ENCODE data around the gene NDUFB6.
"Not testable (repeated sequence)": the region's sequence is repeated elsewhere in the genome, so short reads cannot be mapped to it uniquely, and the experiment has no call there.

Gene NDUFB6

DNA sequence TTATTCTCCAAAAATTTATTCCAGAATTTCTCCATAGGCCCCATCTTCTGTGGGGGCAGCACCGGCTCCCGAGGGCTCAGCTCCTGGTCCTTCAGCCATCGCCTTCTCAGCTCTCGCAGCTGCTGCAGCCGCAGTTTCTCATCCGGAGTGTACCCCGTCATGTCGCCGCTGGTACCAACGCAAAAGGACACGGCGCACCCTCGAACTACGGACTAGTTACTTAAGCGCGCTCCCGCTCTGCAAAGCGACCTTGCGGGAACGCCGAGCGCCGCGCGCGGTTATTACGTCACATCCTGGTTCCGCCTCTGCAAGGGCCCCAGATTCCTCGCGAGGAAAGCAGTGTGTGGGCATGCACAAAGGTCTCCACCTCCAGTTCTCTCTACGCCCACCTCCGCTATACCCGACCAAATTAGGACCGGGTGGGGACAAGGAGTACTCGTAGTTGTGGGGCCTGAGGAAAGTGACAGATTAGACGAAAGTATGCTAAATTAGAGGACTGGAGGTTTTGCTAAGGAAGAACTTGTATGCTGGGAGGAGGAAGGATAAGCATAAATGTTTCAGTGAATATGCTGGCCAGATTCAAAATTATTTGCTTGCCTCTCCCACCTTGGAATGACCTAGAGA lies at the start of gene NDUFB6:
TSS of gene NDUFB6 (minus strand) at position 260 of the 624 bp plus-strand sequence. CDS start at position 161, 99 bp downstream.
- DNase-seq: peak; percentile 96

DNA sequence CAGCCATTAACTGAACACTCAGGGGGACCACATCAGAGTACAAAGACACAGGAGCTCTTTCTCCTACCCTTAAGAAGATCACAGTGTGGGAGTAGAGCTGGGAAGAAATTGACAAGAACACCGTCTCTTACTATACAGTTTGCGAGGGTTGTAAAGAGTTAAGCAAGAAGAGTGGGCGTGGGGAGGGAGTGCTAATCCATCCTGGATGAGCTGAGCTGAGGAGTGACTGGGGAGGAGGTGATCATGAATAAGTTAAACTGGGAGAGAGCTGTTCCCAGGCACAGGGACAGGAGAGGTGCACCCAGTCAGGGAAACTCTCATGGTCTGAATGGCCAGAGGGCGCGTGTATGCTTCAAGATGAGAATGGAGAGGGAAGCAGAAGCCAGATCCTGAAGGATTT lies 45.3 kb upstream of the NDUFB6 start:
- DNase-seq: no peak

DNA sequence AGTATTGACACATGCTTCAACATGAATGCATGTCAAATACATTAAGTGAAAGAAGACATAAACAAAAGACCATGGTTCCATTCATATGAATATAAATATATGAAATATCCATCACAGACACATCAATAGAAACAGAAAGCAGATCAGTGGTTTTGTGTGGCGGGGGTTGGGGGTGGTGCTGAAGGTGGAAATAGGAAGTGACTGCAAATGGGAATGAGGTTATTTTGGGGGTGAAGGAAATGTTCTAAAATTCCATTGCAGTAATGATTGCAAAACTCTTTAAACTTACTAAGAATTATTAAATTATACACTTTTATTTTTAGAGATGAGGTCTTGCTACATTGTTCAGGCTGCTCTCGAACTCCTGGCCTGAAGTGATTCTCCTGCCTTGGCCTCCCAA lies 33.9 kb upstream of the NDUFB6 start:
- no peak for DNase-seq

DNA sequence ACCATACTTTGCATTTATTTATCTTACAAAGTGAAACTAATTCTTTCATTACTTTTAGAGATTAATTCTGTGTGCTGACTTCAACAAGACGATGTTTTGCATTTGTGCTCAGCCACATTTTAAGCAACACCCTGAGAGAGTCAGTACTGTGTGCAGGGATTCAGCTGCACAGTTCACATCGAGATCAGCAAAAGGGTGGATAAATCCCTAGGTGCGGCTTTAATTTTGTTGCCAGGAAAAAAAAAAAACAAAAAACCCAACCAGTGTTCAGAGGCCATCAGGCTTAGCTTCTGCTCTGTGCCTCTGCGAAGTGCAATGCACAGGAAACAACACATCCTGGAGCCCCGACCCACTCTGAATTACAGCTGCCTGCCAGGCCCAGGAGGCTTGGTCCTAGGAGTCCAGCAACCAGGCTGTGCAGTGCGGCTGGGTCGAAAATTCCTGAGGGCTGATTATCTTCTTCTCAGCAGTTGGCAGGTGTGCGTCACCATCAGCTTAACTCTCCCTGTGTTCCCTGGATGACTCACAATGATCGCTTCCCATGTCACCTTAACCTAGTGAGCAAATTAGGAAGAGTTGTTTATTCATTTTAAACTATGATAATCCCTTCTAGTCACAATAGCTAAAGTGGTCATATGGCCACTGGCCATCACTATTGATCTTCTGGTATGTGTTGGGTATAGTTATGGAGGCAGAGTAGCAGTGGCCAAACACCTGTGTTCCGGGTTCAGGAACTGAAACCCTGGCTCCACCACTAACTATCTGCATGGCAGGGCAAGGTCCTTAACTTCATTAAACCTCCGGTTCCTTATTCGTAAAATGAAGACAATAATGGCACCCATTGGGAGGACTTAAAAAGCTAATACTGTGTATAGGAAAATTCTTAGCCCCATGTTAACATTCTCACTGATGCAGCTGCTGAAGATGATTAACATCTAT lies 31.2 kb upstream of the NDUFB6 start:
- DNase-seq: no peak

DNA sequence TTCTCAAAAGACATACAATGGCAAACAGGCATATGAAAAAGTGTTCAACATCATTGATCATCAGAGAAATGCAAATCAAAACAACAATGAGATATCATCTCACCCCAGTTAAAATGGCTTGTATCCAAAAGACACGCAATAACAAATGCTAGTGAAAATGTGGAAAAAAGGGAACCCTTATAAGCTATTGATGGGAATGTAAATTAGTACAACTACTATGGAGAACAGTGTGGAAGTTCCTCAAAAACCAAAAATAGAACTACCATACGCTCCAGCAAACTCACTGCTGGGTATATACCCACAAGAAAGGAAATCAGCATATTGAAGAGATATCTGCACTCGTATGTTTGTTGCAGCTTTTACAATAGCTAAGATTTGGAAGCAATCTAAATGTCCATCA lies 26.1 kb upstream of the NDUFB6 start:
- DNase-seq: not testable (repeated sequence)

DNA sequence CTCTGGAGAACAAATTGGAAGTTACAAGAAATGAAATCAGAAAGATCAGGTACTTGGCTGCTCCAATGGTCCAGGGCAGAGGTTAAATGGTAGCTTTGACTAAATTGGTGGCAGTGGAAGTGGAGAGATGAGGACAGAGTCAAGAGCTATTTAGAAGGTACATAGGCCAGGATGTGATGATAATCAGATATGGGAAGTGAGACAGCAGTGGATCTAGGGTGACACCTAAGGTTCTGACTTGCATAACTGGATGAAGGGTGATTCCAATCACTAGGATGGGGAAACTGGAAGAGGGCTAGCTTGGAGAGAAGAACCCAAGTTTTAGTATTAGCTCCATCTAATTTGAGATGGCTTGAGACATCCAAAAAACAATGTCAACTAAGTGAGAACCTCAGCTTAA lies 24.0 kb upstream of the NDUFB6 start:
- DNase-seq: no peak

DNA sequence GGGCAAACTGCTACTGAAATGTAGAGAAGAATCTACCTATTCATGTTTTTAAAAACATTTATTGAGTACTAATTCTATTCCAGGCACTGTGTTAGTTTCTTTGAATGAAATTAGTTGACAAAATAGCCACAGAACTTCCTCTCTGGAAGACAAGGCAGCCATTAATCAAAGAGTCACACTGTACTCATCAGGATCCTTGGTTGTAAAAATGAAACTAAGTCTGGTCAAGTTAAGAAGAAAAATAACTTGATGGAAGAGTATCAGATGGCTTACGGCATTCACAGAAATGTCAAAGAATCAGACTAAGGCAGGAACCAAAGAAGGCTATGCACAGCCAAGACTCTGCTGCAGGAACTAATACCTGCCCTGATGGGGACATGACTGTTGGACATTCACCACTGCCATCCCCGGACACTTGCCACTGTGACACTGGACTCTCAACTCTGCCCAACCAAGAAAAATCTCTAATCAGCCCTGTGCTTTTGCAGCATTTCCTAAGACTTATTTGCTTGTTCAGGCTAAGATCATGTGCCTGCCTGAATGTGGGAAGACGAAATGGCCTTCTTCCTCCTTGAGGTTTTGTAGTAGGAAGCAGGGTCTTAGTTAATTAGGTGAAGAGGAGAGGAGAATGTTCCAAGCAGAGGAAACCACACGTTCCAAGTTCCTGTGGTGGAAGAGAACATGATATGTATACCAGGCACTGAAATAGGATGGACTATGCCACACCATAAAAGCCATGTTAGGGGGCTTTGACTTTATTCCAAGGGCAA lies 23.3 kb upstream of the NDUFB6 start:
- DNase-seq: peak; percentile 17

DNA sequence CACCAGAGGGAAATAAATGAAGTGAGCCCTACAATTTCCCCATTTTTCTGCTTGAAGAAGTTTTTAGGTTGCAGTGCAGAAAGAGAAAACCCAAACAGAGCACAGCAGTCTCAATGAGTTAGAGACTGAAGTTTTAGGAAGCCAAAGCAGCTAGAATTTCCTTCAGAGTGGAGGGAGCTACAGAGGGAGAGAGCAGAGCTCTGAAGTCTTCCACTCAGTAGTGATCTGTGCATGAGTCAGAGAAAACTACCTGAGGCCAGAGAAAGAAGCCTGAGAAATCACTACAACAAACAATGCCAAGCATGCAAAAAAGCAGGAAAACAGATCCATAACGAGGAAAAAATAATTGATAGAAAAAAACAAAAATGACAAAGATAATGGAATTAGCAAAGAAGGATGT lies 17.9 kb upstream of the NDUFB6 start:
- DNase-seq: no peak

DNA sequence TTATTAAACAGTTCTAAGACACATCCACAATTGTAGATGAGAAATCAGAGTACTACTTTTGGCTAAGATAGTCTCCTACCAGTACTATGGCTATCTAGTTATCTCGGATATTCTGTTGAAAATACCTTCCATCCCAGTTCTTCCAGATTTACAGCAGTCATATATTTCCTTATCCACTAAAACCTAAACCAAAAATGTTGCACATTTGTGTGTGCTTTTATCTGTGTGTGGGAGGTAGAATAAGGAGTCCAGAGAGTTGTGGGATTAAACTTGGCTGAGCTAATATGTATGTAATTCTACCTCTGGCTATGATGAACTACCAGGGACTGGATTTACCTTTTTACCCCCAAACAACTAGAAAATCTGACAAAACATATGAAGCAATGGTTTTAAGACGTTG lies 17.5 kb upstream of the NDUFB6 start:
- DNase-seq: no peak

DNA sequence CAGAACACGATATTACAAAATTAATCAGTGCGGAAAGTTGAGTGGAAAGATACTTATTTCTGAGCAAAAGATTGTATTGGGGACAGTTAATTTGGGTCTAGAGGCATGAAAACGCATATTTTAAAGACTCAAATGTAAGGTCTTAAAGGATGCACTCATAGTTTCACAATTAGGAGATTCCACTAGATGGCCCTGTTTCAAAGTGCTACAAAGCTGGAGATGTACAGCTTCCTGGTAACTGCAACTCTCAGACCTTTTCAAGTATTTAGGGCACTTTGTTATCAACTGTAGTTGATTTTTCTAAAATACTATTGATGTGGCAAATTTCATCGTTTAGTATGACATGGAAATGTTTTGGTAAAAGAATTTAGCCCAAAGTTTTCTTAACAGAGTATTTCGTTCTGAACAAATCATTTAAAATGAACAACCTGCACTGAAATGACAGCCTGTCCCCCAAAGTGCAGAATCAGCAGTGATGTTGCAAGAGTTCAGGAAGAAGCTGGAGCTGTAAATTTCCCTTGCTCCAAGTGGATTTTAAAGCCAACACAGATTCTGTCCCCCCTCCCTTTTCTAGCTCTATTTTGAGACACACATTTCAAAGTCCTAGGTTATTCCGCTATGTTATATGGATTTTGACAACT lies 16.2 kb upstream of the NDUFB6 start:
- DNase-seq: peak; percentile 30

DNA sequence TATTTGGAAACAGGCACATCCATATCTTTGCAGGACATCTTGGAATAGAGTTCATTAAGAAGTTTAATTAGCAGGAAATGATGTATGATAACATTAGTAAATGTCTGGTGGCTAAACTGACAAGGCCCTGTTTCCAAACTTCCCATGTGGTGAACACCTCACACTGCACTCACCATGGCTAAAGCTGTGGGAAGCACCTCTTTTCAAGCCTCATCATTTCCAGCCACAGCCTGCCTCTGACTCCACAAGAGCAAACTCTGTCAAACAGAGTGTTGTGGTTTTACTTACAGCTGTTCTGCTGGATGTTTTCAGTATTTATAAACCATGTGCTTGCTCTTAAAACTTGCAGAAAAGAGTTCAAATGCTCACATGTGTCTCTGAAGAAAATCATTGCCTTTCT lies 14.9 kb upstream of the NDUFB6 start:
- peak; percentile 21 for DNase-seq

DNA sequence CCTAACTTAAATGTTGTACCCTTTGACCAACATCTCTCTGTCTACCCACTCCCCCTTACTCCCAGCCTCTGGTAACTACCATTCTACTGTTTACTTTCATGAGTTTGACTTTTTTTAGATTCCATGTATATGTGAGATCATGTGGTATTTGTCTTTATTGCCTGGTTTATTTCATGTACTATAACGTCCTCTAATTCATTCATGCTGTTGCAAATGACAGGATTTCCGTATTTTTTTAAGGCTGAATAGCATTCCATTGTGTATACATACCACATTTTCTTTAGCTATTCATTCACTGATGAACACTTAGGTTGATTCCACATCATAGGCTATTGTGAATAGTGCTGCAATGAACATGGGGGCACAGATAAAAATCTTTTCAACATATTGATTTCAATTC lies 11.8 kb upstream of the NDUFB6 start:
- DNase-seq: no peak

DNA sequence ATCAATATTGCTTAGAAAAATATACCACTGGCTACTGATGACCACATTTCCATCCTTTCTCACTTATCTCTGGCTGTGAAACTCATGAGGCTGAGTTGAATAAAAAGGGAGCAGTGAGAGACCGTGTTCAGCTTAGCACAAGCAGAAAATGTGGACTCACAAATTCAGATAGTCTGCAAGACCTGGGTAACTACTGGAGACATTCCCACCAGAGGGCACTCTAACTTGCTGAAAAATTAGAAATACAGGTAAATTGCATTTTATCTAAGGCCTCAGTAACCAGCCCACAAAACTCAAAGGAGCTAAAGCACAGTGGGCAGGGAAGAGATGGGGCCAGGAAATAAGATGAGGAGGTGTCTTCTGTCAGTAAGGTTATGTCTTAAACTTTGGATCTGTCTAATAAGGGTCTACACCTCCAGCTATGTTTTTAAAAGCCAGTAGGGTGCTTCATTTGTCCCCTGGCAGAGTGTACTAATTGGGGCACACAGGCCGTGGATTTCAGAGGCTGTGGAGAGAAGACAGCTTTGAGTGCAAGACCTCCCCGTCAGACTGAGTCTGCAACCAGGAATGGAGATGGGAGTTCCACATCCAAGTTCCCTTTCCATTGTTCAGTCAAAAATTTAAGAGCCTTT lies 8.7 kb upstream of the NDUFB6 start:
- peak; percentile 51 for DNase-seq

DNA sequence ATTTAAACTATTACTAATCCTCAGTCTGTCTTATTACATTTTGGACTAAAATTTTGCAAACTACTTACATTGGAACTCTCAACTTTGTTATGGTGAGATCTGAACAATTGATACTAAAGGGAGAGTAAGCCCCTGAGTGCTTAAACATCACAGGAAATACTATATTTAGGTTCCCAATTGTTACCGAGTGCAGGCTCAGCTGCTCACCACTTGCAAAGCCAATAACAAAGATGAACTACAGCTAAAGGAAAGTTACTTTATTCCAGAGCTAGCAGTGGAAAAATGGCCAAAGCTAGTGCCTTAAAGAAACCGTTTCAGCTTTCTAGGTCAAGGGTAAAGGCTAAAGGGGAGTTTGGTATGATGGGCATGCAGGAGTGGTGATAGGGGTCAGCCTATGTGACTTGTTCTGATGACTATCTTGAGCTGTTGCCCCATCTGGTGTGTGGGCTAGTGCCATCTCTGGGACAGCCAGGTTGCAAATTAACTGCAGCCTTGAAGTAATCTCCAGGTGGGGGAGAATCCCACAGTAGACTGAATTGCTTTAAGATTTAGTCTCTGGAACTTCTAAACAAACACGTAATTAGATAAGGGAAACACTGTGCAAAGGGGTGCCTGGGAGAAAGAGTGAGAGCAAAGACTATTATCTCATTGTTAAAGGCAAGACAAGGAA lies 7.8 kb upstream of the NDUFB6 start:
- no peak for DNase-seq

DNA sequence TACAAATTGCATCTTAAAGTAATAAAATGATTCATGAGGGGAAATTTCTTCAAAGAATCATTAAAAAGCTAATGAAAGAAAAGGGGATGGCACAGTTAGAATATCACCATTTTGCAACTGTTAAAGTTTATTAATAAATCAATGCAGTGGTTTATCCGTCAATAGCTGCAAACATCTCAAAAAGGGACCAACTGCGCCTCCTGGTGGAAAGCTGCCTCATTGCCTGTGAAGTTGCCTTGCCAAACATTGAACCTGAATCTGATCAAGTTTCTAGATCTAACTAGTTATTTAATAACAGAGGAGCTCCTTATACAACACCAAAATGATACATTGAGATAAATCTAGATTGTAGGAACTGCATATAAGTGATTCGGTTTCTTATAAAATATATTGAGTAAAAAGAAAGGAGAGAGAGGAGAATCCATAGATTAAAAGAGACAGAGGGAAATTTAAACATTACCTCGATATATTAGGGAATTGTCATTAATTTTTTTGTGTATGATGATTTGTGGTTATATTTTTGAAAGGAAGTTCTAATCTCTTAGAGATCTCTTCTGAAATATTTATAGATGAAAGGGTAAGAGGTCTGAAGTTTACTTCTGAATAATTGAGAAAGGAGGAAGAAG lies 6.9 kb upstream of the NDUFB6 start:
- DNase-seq: peak; percentile 71

DNA sequence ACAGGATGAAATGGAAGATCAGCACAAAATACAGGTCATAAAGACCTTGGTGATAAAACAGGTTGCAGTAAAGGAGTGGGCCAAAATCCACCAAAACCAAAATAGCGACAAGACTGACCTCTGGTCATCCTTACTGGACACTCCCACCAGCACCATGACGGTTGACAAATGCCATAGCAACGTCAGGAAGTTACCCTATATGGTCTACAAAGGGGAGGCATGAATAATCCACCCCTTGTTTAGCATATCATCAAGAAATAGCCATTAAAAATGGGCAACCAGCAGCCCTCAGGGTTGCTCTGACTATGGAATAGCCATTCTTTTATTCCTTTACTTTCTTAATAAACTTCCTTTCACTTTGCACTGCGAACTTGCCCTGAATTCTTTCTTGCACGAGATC lies 6.0 kb upstream of the NDUFB6 start:
- no peak for DNase-seq

DNA sequence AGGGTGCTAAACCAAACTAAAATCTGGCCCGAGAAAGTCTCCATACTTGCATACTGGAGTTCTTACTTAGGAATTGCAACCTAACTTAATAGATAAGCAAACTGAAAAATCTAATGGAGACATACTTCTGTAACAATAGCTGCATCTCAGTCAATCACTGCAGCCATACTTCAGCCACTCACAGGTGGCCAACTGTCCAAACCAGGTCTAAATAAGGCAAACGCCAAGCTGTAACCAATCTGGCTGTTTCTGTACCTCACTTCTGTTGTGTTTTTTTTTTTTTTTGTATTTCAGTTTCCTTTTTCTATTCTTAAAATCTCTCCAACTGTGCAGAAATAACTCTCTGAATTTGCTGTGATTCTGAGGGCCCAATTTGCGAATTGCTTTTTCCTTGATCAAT lies 4.4 kb upstream of the NDUFB6 start:
- no peak for DNase-seq

DNA sequence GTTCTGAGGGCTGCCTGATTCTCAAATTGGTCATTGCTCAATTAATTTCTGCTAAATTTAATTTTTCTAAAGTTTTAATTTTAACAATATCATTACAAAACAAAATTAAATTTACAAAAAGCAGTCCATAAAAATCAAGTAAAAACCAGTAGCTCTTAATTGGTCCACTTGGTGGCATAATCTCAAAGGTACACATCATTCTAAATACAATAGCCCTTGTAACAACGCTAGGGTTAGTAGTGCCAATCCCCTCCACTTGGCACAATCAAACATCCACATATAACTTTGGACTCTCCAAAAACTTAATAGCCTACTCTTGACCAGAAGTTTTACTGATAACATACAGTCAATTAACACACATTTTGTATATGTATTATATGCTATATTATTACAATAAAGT lies 1.9 kb upstream of the NDUFB6 start:
- DNase-seq: no peak

DNA sequence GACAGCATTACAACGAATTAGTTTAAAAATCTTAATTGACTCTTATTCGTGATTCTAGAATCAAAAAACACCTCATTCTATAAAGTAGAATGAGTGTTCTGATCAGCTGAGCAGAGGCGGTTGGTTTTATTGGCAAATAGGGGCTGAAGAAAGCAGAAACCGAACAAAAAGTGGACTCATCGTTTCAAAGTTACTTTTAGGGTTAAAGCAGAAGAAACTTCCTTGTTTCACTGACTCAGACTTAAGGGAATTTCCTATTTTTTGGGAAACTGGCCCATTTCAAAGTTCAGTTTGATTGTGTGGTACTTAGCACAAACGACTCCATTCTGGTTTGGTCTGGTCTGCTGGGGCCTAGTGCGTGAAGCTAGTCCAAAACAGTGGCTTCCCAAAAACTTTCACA lies 862 bp upstream of the NDUFB6 start:
- no peak for DNase-seq

DNA sequence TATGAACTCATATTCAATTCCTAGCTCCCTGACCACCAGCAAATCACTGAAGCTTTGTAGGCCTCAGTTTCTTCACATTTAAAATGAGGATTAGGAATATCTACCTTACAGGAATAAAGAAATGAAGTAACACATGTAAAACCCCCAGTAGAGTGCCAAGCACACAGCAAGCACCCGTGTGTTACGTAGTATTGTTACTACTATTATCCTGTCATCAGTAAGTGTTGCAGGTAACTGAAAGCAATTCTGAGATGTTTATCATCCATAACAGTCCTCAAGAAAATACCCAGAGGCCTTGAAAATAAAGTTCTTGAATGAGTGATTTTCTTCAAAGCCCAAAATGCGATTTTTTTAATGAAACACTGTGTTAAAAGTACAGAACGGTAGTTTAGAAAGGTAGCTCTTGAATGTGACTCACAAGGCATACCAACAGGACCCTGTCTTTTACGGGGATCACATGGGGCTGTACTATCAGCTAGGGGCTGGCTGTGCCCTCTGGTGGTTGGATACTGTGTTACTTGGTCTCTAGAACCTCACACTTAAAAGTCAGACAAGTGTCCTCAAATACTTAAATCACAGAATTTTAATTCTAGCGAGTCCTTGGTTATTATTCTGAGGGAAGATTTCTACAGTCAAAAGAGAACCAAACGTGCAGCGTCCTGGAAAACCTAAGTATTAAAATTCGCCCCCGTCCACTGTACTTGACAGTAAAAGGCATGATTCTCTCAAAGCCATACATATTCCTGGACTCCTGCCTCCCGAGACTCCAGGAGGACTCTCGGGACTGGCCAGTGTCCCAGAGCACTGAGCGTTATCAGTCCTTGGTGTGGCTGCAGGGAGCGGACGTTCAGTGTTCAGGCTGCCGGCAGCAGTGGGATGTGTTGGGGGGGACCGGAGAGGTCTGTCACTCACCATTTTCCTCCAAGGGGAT lies 725 bp downstream of the NDUFB6 start:
- peak; percentile 87 for DNase-seq
